HEK293 (cell line): ENCODE results near the gene IL20RA.

Experiments
- CTCF ChIA-PET: fragments of 350-600 bp; formaldehyde crosslinking; extraction: SDS; loops from one replicate; lab custom pipeline; 2021; ENCODE audit warnings: antibody characterized with exemption; lab: Yijun Ruan, JAX
- POLR2A ChIA-PET: fragments of 300-600 bp; formaldehyde crosslinking; extraction: SDS; loops from one replicate; lab custom pipeline; 2020; ENCODE audit warnings: antibody characterized with exemption, inconsistent platforms; lab: Yijun Ruan, JAX
- H3K27ac ChIP-seq: fragments of 200-500 bp; sonication (Bioruptor generic); 2 replicates; pipeline ENCODE4 v1.5.1; 2014; ENCODE audit warnings: low read depth, low read length, control low read depth, inconsistent platforms; ENCODE audit errors: extremely low read depth
- H3K36me3 ChIP-seq, 2 experiments: fragments of 200-500 bp in 1 of 2; sonication (Bioruptor generic) in 1 of 2; 1 replicate in 1 of 2; 2 replicates in 1 of 2; pipeline ENCODE4 v1.5.1; 2014 to 2017; ENCODE audit warnings: inconsistent platforms in 2 of 2, low read length in 2 of 2; ENCODE audit not compliant: control insufficient read depth in 2 of 2, insufficient read depth in 1 of 2
- H3K4me1 ChIP-seq: fragments of 200-500 bp; sonication (Bioruptor generic); 2 replicates; pipeline ENCODE4 v1.5.1; 2014; ENCODE audit warnings: mild to moderate bottlenecking, low read length, inconsistent platforms; ENCODE audit not compliant: control insufficient read depth, insufficient read depth
- H3K4me3 ChIP-seq: 2 replicates; pipeline ENCODE4 v1.5.1; 2011; ENCODE audit warnings: low read depth, mild to moderate bottlenecking, control low read depth, low read length, moderate library complexity
- H3K9me3 ChIP-seq: fragments of 200-500 bp; sonication (Bioruptor generic); 2 replicates; pipeline ENCODE4 v1.5.1; 2014; ENCODE audit warnings: low read depth, low read length, inconsistent platforms; ENCODE audit not compliant: control insufficient read depth, insufficient read depth
- GLI4 ChIP-seq: fragments of 450-650 bp; formaldehyde crosslinking; IDR thresholded peaks from 2 replicates; pipeline ENCODE4 v1.5.1; 2016; ENCODE audit warnings: missing biosample characterization, missing genetic modification characterization
- HOXA7 ChIP-seq: sonication (generic); formaldehyde crosslinking; IDR thresholded peaks from 2 replicates; pipeline ENCODE4 v1.8.1; 2022; ENCODE audit warnings: missing genetic modification reagents, borderline replicate concordance
- MYNN ChIP-seq: fragments of 450-650 bp; formaldehyde crosslinking; IDR thresholded peaks from 2 replicates; pipeline ENCODE4 v1.5.1; 2016; ENCODE audit warnings: missing biosample characterization, missing genetic modification characterization, borderline replicate concordance
- OVOL3 ChIP-seq: fragments of 450-650 bp; formaldehyde crosslinking; IDR thresholded peaks from 2 replicates; pipeline ENCODE4 v1.5.1; 2016; ENCODE audit warnings: missing biosample characterization, missing genetic modification characterization
- SP3 ChIP-seq: fragments of 450-650 bp; formaldehyde crosslinking; IDR thresholded peaks from 2 replicates; pipeline ENCODE4 v1.5.1; 2016; ENCODE audit warnings: missing biosample characterization, missing genetic modification characterization
- TCF7L2 ChIP-seq: IDR thresholded peaks from 2 replicates; pipeline ENCODE4 v1.6.1; 2011; ENCODE audit warnings: low read depth, mild to moderate bottlenecking, inconsistent platforms, low read length, moderate library complexity, borderline replicate concordance
- ZEB2 ChIP-seq: fragments of 450-650 bp; formaldehyde crosslinking; IDR thresholded peaks from 2 replicates; pipeline ENCODE4 v1.5.1; 2016; ENCODE audit warnings: missing biosample characterization, missing genetic modification characterization
- ZNF10 ChIP-seq: fragments of 450-650 bp; formaldehyde crosslinking; IDR thresholded peaks from 2 replicates; pipeline ENCODE4 v1.5.1; 2017; ENCODE audit warnings: missing biosample characterization, missing genetic modification characterization
- ZNF140 ChIP-seq: fragments of 450-650 bp; formaldehyde crosslinking; IDR thresholded peaks from 2 replicates; pipeline ENCODE4 v1.5.1; 2016; ENCODE audit warnings: missing biosample characterization, missing genetic modification characterization
- ZNF155 ChIP-seq: fragments of 450-650 bp; formaldehyde crosslinking; IDR thresholded peaks from 2 replicates; pipeline ENCODE4 v1.5.1; 2016; ENCODE audit warnings: missing biosample characterization, missing genetic modification characterization
- ZNF184 ChIP-seq: fragments of 450-650 bp; IDR thresholded peaks from 2 replicates; pipeline ENCODE4 v1.5.1; 2018; ENCODE audit warnings: missing biosample characterization, mild to moderate bottlenecking, missing genetic modification characterization
- ZNF202 ChIP-seq: fragments of 450-650 bp; formaldehyde crosslinking; IDR thresholded peaks from 2 replicates; pipeline ENCODE4 v1.5.1; 2016; ENCODE audit warnings: missing biosample characterization, missing genetic modification characterization, borderline replicate concordance
- ZNF221 ChIP-seq: fragments of 450-650 bp; formaldehyde crosslinking; IDR thresholded peaks from 2 replicates; pipeline ENCODE4 v1.5.1; 2017; ENCODE audit warnings: missing biosample characterization, missing genetic modification characterization, borderline replicate concordance
- ZNF366 ChIP-seq: fragments of 450-650 bp; formaldehyde crosslinking; conservative IDR thresholded peaks from 2 replicates; pipeline ENCODE4 v1.5.1; 2016; ENCODE audit warnings: missing biosample characterization, missing genetic modification characterization
- ZNF501 ChIP-seq: fragments of 450-650 bp; formaldehyde crosslinking; IDR thresholded peaks from 2 replicates; pipeline ENCODE4 v1.5.1; 2016; ENCODE audit warnings: missing biosample characterization, missing genetic modification characterization
- ZNF530 ChIP-seq: fragments of 450-650 bp; formaldehyde crosslinking; IDR thresholded peaks from 2 replicates; pipeline ENCODE4 v1.5.1; 2016; ENCODE audit warnings: low read depth, missing biosample characterization, missing genetic modification characterization
- ZNF560 ChIP-seq: fragments of 450-650 bp; formaldehyde crosslinking; IDR thresholded peaks from 2 replicates; pipeline ENCODE4 v1.5.1; 2017; ENCODE audit warnings: missing biosample characterization, missing genetic modification characterization, borderline replicate concordance
- ZNF561 ChIP-seq: fragments of 450-650 bp; IDR thresholded peaks from 2 replicates; pipeline ENCODE4 v1.5.1; 2018; ENCODE audit warnings: missing biosample characterization, missing genetic modification characterization, borderline replicate concordance
- ZNF621 ChIP-seq: fragments of 450-650 bp; formaldehyde crosslinking; IDR thresholded peaks from 2 replicates; pipeline ENCODE4 v1.5.1; 2017; ENCODE audit warnings: missing biosample characterization, missing genetic modification characterization
- ZNF664 ChIP-seq: fragments of 450-650 bp; formaldehyde crosslinking; IDR thresholded peaks from 2 replicates; pipeline ENCODE4 v1.5.1; 2016; ENCODE audit warnings: missing biosample characterization, missing genetic modification characterization
- ZNF76 ChIP-seq: fragments of 450-650 bp; formaldehyde crosslinking; IDR thresholded peaks from 2 replicates; pipeline ENCODE4; 2016; ENCODE audit warnings: low read depth, missing biosample characterization, missing genetic modification characterization, borderline replicate concordance
- ZNF830 ChIP-seq: fragments of 450-650 bp; IDR thresholded peaks from 2 replicates; pipeline ENCODE4 v1.5.0; 2018; ENCODE audit warnings: missing biosample characterization, missing genetic modification characterization, low read depth, mild to moderate bottlenecking, moderate library complexity
- ZNF843 ChIP-seq: fragments of 450-650 bp; formaldehyde crosslinking; IDR thresholded peaks from 2 replicates; pipeline ENCODE4 v1.5.1; 2016; ENCODE audit warnings: missing biosample characterization, missing genetic modification characterization
- ZSCAN16 ChIP-seq: fragments of 450-650 bp; formaldehyde crosslinking; IDR thresholded peaks from 2 replicates; pipeline ENCODE4 v1.5.1; 2016; ENCODE audit warnings: missing biosample characterization, missing genetic modification characterization
- ZXDB ChIP-seq: fragments of 450-650 bp; formaldehyde crosslinking; IDR thresholded peaks from 2 replicates; pipeline ENCODE4 v1.5.1; 2016; ENCODE audit warnings: missing biosample characterization, missing genetic modification characterization
- TF ChIP-seq, protein P1 (sequence below): fragments of 450-650 bp; formaldehyde crosslinking; IDR thresholded peaks from 2 replicates; pipeline ENCODE4 v1.5.1; 2016; ENCODE audit warnings: missing biosample characterization, missing genetic modification characterization
- TF ChIP-seq, protein P2 (sequence below): fragments of 450-650 bp; formaldehyde crosslinking; IDR thresholded peaks from 2 replicates; pipeline ENCODE4 v1.5.1; 2016; ENCODE audit warnings: missing biosample characterization, missing genetic modification characterization

Gene IL20RA

DNA sequence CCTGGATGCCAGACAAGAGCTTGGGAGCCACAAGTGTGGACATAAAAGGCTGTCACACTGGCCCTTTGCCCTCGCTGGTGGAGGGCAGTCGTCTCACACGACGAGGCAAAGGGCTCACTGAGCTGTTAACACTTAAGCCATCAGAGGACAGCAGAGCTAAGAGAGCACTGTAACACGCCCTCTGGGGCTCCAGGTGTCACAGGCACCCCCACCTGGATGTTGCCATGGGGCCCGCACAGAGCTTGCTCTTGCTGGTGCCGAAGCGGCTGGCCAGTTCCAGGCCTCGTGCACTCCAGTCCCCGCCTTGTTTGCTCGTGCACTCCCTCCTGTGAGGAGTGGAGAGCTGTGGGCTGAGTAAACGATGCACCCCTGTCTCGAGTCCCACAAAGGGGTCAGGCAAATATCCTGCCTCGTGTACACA lies 85.3 kb downstream of the IL20RA start:
- H3K4me1 ChIP-seq: peaks cover 14% of the 10 kb centered on the region
- H3K9me3 ChIP-seq: no peaks in the 10 kb centered on the region
- CTCF ChIA-PET: interaction anchor here (0.6 to 2.2 kb wide), 5 partner anchors 9 to 673 kb away, joined by 3 to 7 read pairs (median 3); no protein-coding TSS in a partner anchor
- no peak overlapping the region for H3K27ac ChIP-seq
- no peak for TF ChIP-seq HOXA7 (CRISPR knock-in tag)
- TF ChIP-seq ZNF530 (tag by site-specific recombination): no peak
- TF ChIP-seq ZSCAN16 (tag by site-specific recombination): no peak
- TF ChIP-seq ZNF830: no peak
- TF ChIP-seq SP3 (tag by site-specific recombination): no peak
- TF ChIP-seq ZNF140 (tag by site-specific recombination): no peak
- no peak for TF ChIP-seq ZNF76 (tag by site-specific recombination)
- no peak for TF ChIP-seq TCF7L2
- no peak for TF ChIP-seq ZNF843
- TF ChIP-seq, protein P1, sequence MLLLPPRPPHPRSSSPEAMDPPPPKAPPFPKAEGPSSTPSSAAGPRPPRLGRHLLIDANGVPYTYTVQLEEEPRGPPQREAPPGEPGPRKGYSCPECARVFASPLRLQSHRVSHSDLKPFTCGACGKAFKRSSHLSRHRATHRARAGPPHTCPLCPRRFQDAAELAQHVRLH (tag by site-specific recombination): no peak
- no peak for TF ChIP-seq ZNF561 (tag by site-specific recombination)
- TF ChIP-seq ZNF184 (tag by site-specific recombination): no peak
- no peak for TF ChIP-seq ZEB2 (tag by site-specific recombination)
- no peak for TF ChIP-seq ZNF221 (tag by site-specific recombination)
- TF ChIP-seq, all 188 proteins: peak for 0
- no peak overlapping the region for H3K4me3 ChIP-seq
- POLR2A ChIA-PET: no interaction called here
- no peaks in the 10 kb centered on the region for H3K36me3 ChIP-seq

DNA sequence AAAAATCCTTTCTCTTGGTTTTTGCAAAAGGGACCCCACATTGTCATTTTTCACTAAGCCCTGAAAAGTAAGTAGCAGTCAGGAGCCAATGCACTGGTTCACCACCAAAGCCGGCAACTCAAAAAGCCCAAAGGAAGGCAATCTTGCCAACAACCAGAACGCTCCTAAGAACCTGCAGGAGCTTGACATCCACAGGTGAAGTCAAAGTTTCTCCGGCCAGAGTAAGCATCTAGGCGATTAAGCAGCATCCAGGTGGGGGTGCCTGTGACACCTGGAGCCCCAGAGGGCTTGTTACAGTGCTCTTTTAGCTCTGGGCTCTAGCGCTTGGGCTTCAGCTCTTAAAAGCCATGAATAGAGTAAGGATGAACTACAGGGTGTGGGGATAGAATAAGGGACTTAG lies 86.6 kb downstream of the IL20RA start:
- ChIA-PET CTCF (interaction anchor here (1.2 to 2.2 kb wide), 3 partner anchors 11 to 56 kb away, joined by 4 to 7 read pairs (median 5); no protein-coding TSS in a partner anchor), POLR2A (no interaction called here)
- Histone ChIP-seq H3K4me3 (no peak overlapping the region), H3K36me3 (no peaks in the 10 kb centered on the region), H3K9me3 (no peaks in the 10 kb centered on the region), H3K4me1 (peaks cover 14% of the 10 kb centered on the region), H3K27ac (no peak overlapping the region)
- TF ChIP-seq ZNF561 (tag by site-specific recombination) (no peak), ZNF155 (tag by site-specific recombination) (no peak), MYNN (tag by site-specific recombination) (no peak), ZNF202 (tag by site-specific recombination) (no peak), ZNF366 (tag by site-specific recombination) (no peak), ZNF560 (no peak), GLI4 (no peak), ZNF501 (tag by site-specific recombination) (no peak), ZXDB (tag by site-specific recombination) (no peak), ZNF664 (tag by site-specific recombination) (no peak), OVOL3 (tag by site-specific recombination) (no peak), ZNF530 (tag by site-specific recombination) (no peak), ZNF10 (no peak), ZNF621 (tag by site-specific recombination) (no peak)
- TF ChIP-seq, protein P2, sequence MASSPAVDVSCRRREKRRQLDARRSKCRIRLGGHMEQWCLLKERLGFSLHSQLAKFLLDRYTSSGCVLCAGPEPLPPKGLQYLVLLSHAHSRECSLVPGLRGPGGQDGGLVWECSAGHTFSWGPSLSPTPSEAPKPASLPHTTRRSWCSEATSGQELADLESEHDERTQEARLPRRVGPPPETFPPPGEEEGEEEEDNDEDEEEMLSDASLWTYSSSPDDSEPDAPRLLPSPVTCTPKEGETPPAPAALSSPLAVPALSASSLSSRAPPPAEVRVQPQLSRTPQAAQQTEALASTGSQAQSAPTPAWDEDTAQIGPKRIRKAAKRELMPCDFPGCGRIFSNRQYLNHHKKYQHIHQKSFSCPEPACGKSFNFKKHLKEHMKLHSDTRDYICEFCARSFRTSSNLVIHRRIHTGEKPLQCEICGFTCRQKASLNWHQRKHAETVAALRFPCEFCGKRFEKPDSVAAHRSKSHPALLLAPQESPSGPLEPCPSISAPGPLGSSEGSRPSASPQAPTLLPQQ: no peak
